ENCODE results near the gene C19orf53.
"Not testable (repeated sequence)": the region's sequence is repeated elsewhere in the genome, so short reads cannot be mapped to it uniquely, and the experiment has no call there.

Gene C19orf53

GRCh38 chr19:13774217-13775191 is at the start of gene C19orf53:
Gene C19orf53, plus strand, starts transcription at chr19:13774456. Its CDS starts 22 bp downstream, at chr19:13774478.
- peak; percentile 69 for DNase-seq (ENCODE audit: low read depth)

- DNase-seq (ENCODE audit: low read depth), result no peak
Measured at GRCh38 chr19:13726323-13726722, 47.9 kb upstream of the C19orf53 start.

GRCh38 chr19:13727798-13728197 is 46.5 kb upstream of the C19orf53 start:
- no peak for DNase-seq (ENCODE audit: low read depth)

GRCh38 chr19:13729859-13730258 is 44.4 kb upstream of the C19orf53 start:
- no peak for DNase-seq (ENCODE audit: low read depth)

- DNase-seq (ENCODE audit: low read depth), result peak; percentile 93
Measured at GRCh38 chr19:13731147-13731964, 42.9 kb upstream of the C19orf53 start.

- no peak for DNase-seq (ENCODE audit: low read depth)
Measured at GRCh38 chr19:13732337-13732736, 41.9 kb upstream of the C19orf53 start.

GRCh38 chr19:13734751-13735150 is 39.5 kb upstream of the C19orf53 start:
- DNase-seq (ENCODE audit: low read depth), result no peak

GRCh38 chr19:13738073-13738472 is 36.2 kb upstream of the C19orf53 start:
- DNase-seq (ENCODE audit: low read depth), result no peak

- no peak for DNase-seq (ENCODE audit: low read depth)
Measured at GRCh38 chr19:13741893-13742292, 32.4 kb upstream of the C19orf53 start.

GRCh38 chr19:13742756-13743155 is 31.5 kb upstream of the C19orf53 start:
- DNase-seq (ENCODE audit: low read depth), result no peak

- no peak for DNase-seq (ENCODE audit: low read depth)
Measured at GRCh38 chr19:13744174-13744573, 30.1 kb upstream of the C19orf53 start.

GRCh38 chr19:13747098-13747453 is 27.2 kb upstream of the C19orf53 start:
- DNase-seq (ENCODE audit: low read depth), result no peak

- no peak for DNase-seq (ENCODE audit: low read depth)
Measured at GRCh38 chr19:13748169-13748828, 26.0 kb upstream of the C19orf53 start.

- no peak for DNase-seq (ENCODE audit: low read depth)
Measured at GRCh38 chr19:13751436-13751835, 22.8 kb upstream of the C19orf53 start.

GRCh38 chr19:13753622-13754021 is 20.6 kb upstream of the C19orf53 start:
- not testable (repeated sequence) for DNase-seq (ENCODE audit: low read depth)

- no peak for DNase-seq (ENCODE audit: low read depth)
Measured at GRCh38 chr19:13756210-13756609, 18.0 kb upstream of the C19orf53 start.

GRCh38 chr19:13757805-13758772 is 16.2 kb upstream of the C19orf53 start:
- DNase-seq (ENCODE audit: low read depth), result no peak

GRCh38 chr19:13758795-13759194 is 15.5 kb upstream of the C19orf53 start:
- DNase-seq (ENCODE audit: low read depth), result no peak

- no peak for DNase-seq (ENCODE audit: low read depth)
Measured at GRCh38 chr19:13761423-13761822, 12.8 kb upstream of the C19orf53 start.

GRCh38 chr19:13762635-13763235 is 11.5 kb upstream of the C19orf53 start:
- DNase-seq (ENCODE audit: low read depth), result no peak

- no peak for DNase-seq (ENCODE audit: low read depth)
Measured at GRCh38 chr19:13763265-13763664, 11.0 kb upstream of the C19orf53 start.

Data from stimulated activated CD8-positive, alpha-beta memory T cell treated with anti-CD3 and anti-CD28 coated beads, Interleukin-12 subunit alpha, Interleukin-12 subunit beta, amount 100 ng/mL, for 4 hours (primary cell).